Stimulated activated CD8-positive, alpha-beta memory T cell treated with anti-CD3 and anti-CD28 coated beads, Interleukin-2, amount 100 ng/mL, for 48 hours (primary cell): ENCODE data around the gene PRKAG2.

Experiments
- DNase-seq, 2 donors: peaks; one replicate each; pipeline ENCODE4 v3.0.0-alpha.2; 2020; ENCODE audit warnings: low read depth in 2 of 2

The PRKAG2 gene

DNA sequence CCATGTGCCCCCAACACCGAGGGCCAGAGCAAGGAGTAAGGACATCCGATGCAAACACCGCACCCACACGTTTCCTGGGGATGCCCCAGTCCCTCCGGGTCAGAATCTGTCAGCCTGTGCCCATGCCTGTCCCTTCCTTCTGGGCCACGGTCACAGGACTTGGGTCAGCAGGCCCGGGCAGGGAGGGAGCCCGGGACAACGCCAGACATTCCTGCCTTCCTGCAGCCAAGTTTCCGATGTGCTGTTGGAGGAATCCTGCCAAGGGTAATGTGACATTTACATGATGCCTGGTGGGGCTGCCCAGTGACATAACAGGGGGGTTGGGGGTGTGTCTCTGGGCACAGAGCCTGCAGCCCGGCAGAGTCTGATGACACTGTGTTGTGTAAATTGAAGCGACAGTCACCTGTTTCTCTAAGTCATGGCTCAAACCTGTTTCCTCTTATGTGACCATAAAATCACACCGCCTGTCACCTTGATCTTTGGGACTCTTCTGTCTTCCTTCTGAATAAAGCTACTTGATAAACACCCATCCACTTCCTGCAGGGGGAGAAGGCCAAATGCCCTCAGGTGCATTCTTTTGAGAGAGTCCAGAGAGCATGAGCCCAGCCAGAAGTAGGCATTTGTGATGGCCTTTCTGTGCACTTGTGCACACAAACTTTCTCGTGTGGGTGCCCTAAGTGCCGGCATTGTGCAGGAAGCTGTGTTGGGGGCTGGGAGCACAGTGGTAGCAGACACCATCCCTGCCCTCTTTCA is 181.9 kb downstream of the PRKAG2 start:
- DNase-seq: no peak

DNA sequence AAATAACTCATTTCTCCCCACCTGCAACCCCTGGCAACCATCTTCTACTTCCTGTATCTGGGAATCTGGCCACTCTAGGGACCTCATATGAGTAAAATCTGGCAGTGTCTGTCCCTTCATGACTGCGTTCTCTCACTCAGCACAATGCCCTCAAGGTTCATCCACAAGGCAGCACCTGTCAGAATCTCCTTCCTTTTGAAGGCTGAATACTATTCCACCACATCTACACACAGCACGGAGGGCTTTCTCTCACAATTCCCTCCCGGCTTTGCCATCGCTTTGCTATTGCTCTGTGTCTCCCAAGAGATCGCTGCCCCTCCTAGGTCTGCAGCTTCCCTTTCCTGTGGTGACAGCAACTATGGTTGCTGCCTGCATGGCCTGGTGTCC is 182.5 kb downstream of the PRKAG2 start:
- no peak for DNase-seq

DNA sequence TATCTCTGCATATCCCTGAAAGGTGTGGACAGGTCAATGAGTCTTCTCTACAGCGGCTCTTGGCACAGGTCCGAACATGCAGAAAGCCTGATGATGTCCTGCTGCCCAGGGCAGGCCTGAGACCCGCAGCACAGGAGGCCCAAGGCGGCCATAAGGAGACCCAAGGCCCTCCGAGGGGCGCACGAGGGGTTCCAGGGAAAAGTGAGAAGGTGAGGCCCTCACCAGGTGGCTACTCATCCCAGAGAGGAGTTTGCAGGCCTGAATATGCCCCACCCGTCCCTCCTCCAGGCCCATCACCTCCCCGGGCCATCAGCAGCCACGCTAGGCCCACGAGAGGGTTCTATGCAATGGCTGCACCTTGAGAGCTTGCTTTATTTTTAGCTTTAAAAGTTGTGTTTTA is 183.8 kb downstream of the PRKAG2 start:
- no peak for DNase-seq

DNA sequence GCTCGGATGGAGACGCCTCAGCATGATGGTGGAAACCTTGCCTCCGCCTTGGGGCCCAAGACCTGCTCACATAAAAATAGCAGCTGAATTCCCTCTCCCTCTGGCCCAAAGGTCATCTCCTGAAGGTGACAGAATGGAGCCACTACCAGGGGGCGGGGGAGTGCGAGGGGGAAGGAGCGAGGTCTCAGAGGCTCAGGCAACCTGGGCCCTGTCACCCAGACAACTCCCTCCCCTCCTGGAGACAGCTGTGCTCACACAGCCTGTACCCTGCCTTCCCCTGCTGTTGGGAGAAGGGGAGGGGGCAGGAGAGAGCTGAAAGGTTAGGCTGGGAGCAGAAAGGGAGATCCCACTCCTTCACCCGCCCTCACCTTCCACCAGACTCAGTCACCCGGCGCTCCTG is 184.2 kb downstream of the PRKAG2 start:
- no peak for DNase-seq

DNA sequence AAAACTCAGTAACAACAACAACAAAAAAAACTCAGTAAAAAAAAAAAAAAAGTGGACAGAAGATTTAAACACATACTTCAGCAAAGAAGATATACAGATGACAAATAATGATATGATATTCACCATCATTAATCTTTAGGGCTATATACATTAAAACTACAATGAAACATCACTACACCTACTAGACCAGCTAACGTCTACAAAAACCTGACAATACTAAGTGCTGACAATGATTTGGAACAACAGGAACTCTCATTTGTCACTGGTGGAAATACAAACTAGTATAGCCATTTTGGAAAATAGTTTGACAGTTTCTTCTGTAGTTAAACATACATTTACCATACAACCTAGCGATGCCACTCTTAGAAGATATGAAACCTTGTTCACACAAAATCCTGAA is 185.5 kb downstream of the PRKAG2 start:
- no peak for DNase-seq

DNA sequence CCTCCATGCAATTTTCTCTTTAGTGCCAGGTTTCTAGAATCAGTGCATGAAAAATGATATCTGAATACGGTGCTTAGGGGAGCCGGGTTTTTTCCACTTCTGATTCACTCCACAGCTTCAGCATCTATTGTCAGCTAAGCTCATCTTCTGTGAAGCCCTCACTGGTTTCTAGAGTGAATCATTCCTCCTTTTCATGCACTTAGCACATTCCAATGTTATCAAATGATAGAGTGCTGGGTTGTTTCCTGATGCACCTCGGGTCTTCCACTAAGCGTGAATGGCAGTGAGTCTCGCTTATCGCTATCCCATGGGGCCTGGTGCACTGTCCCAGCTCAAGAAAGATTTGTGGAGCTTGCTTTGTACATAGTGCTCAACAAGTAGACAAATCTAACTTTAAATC is 186.3 kb downstream of the PRKAG2 start:
- no peak for DNase-seq

DNA sequence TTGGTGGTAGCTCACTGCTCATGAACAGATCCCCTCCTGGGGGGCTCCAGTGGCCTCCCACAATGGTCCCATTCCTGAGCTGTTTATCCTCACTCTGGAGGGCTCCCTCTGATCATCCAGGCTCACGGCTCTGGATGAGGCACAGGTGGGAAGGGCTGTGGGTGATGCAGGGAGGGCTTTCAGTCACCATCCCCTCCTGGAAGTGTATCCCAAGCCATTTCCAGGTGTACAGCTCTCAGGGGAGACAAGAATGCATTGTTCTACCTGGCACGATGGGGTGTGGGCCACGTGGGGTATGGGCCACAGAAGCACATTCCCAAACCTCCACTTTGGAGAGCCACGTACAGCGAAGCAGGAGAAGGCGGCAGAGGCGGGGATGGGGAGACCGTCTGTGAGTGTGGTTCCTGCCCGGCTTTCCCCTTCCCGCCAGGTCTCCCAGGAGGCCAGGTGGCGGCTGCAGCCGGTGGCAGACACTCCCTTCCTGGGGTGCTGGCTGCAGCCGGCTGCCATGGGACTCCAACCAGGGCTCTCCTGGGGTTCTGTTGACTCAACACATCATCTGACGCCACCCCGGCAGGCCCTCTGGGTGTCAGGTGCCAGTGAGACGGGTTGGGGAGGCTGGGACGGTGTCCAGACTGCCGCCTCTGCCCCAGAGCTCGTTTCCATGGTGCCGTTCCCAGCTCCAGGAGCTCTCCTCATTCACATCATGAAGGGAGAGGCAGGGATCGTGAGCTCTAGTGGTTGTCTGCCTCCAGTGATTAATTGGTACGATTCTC is 187.5 kb downstream of the PRKAG2 start:
- no peak for DNase-seq

DNA sequence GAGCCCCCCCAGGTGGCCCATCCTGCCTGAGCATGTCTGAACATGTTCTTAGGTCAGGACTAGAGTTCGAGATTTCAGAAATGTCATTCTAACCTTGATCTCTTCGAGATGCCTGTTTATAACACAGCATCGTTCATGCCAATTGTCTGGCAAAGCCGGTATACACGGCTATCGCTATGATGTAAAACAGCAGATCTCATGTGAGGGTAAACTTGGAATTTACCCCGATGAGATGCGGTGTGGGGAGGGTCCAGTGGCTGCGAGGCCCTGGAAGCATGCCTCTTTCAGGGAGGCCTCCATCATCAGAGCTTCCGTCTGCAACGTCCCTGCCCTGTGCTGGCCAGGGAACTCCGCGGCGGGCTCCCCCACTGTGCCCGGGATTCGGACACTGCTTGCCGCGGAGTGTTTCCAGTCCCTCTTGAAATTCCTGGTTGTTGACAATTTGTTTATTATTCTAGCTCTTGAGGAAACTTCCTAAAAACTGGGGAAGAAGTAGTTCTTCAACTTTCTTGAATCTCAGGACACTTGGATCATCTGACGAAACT is 188.6 kb downstream of the PRKAG2 start:
- DNase-seq: no peak

DNA sequence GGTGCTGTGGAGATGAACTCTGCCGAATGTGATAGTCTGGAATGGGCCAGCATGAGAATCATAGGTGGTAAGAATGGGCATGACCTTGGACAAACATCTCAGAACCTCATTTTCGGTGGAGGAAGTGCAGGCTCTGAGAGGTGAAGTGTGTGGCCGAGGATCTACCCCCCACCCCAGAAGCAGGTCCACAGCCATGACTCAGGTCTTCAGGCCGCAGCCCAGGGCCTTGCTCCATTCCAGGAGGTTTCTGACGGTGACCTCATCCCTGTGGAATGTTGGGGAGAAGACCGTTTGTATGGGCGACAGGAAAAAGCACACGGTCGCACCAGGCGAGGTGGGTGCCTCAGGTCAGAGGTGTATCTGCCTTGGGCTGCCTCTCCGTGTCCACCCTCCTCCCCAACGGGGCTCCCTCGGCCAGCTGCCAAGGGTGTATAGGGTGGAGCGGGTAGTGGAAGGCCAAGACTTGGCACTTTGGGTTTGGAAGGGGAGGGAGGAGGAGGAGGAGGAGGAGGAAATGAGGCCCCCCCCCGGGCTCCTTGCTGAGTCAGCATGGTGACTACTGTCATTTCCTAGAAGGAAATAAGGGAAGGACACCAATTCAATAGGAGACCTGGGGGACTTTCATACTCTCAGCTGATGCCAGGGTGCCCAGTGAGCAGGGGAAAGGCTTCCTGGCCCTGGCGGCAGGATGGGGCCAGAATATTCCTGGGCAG is 189.2 kb downstream of the PRKAG2 start:
- DNase-seq: no peak

DNA sequence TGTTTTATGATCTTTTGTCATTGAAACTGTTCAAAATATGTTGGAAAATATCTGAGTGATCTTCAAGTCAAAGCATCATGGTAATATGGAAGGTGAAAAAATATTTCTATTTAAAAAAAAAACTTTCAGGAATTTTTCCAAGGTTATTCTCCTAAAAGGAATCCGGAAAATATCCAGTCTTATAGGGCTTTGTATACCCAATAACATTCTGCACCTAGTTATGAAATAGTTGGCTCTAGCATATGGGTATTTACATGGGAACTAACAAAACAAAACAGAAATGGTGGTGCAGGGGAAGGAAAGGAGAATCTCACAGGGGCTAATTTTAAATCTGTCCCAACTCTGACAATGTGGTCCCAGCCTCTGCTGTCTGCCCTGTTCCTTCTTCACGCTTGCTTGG is 190.1 kb downstream of the PRKAG2 start:
- no peak for DNase-seq

DNA sequence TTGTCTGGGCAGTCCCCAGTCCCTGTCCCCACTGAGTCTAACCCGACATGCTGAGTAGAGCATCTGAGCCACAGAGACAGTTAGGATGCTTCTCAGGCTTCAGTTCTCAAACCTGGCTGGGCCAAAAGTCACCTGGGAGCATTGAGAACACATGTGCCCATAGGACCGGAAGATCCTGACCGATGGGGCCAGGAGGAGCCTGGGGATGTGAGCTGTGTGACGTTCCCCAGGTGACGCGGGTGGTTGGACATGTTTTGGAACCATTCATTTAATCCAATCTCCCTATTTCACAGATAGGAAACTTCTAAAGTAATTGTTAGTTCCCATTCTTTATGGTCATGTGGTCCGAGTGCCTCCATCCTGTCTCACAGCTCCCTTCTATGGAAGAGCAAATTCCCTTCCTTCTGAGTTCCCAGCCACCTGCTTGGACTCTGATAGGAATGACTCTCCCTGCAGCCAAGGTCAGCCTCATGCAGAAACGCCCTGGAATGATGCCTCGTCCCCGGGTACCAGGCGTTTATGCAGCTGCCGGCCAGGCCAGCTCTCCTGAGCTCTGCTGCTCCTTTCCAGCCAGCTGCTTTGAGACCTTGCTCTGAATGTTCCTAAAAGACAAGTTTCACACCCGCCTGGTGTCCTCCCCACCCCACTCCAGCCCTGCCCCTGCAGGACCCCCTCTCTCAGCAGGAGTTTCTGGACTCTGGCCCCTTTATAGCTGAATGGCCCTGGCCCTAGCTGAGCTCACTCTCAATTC is 190.7 kb downstream of the PRKAG2 start:
- DNase-seq: no peak

DNA sequence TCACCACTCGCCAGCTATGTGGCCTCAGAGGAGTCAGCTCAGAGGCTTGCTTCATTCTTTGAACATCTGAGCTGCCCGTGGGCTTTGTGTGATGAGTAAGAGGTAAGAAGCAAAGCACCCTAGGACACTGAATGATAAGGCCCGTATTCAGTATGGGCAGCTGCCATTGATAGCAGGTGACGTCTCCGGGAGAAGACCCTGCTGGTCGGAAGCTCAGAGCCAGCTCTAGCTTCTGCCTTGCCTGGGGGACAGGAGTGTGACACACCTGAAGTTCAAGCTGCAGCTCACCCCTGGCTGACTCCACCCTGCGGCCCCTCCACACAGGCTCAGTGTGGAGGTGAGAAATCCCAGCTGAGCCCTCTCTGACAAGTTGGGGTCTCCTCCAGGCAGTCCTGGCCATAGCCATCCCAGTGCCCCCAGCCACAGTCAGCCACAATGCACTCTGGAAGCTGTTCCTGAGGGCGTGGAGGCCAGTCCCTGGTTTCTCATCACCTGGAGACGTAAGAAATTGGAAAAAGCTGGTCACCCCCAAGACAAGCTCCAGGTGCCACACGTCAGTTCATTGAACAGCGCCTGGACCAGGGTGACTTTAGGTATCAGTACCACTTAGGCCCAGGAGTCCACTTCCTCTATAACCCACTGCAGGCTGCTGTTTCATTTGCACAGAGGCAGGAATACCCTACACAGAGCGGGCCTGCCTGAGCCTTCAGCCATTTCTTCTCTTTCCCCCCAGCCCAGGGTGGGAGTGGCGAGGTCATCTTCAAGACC is 192.3 kb downstream of the PRKAG2 start:
- DNase-seq: no peak

DNA sequence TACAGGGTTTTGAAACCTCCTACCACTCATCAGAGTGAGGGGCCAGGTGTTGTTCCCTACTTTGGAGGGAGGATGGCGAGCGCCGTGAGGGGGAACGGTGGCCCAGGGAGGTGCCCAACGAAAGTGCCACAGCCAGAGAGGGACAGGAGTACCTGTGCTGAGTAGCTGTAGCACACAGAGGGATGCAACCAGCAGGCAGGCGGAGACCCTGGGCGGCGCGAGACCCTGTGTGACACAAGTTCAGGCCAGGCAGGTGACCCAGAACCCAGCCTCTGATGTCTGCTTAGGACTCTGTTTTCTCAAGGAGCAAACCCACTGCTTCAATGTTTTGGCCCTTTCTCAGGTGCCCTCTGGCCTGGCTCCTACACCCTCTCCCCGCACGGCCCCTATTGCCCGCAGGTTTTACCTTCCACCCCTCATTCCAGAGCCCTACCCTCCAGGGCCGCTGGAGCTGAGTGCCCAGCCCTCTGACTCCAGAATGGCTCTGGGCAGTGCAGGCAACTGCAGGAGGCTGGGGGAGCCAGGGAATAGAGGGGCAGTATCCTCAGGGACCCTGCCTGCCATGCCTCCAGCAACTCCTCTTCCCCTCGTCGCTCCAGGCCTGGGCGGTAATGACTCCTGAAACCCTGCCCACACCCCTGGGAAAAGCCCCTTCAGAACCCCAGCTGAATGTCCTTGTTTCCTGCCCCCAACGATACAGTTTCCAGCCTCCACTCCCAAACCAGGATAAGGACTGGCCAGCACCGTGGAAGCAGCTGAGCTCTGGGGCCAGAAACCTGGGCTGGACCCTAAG is 193.1 kb downstream of the PRKAG2 start:
- no peak for DNase-seq

DNA sequence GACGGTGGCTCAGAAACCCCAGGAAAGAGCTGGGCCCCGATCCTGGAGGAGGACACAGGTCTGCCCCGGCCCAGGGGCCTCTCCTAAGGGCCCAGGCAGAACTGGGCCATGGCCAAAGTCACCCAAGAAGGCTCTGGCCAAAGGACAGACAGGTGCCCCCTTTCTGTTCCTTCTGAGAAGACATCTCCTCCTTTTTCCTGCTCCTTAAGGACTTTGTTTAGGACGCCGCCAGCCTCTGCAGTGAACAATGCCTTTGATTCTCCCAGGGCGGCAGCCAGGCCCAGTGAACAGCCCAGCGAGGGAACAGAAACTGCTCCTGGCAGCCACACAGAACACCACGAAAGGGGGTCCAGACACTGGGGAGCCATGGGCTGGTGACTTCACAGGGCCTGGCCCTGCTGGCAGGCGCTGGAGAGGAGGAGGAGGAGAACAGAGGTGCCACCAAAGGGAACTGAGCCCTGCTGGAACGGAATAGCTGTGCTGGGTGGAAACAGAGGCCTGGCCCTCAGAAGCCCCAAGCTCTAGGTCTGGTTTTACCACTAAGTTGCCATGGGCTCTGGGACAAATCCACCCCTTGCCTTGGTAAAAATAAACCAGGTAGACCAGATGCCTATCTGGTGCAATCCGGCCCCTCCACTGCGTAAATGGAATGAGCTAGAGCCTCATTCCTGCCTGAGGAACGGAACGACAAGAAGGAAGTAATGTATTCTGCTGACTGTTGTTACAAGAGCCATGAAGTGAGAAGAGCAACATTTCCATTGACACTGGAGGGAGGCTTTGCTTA is 193.9 kb downstream of the PRKAG2 start:
- DNase-seq: no peak

DNA sequence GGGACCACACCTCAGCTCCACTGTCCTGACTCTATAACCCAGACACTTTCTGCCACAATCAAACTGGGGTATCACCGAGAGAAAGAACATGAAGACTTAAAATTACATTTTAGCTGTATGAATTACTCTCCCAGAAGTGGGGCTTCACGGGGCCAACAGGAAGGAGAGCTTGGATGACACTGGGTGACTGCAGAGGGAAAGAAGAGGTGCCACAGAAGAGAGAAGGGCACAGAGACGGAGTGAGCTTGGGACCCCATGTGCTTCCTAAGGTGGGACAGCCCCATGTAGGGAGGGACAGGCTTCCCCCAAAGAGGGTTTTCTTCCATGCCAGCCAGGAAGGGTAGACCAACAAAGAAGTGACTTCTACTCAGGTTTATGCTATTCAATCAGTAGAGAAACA is 195.2 kb downstream of the PRKAG2 start:
- DNase-seq: no peak

DNA sequence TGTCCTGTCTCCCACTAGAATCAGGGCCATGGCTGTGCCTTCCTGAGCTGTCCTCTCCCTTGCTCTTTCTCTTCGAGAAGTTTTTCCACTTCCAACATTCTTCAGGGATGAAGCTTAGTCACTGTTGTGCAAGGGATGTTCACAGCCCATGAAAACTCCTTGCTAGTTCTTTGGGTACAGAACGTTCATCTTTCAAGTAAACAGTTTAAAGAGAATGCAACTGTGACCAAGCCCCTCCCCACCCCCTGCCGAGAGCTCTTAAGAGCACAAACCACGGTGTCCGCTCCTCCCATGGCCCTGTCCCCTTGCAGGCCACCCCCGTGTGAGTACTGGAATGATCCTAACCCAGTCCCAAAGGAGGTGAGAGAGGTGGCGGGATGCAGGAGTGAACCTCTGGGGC is 196.1 kb downstream of the PRKAG2 start:
- no peak for DNase-seq

DNA sequence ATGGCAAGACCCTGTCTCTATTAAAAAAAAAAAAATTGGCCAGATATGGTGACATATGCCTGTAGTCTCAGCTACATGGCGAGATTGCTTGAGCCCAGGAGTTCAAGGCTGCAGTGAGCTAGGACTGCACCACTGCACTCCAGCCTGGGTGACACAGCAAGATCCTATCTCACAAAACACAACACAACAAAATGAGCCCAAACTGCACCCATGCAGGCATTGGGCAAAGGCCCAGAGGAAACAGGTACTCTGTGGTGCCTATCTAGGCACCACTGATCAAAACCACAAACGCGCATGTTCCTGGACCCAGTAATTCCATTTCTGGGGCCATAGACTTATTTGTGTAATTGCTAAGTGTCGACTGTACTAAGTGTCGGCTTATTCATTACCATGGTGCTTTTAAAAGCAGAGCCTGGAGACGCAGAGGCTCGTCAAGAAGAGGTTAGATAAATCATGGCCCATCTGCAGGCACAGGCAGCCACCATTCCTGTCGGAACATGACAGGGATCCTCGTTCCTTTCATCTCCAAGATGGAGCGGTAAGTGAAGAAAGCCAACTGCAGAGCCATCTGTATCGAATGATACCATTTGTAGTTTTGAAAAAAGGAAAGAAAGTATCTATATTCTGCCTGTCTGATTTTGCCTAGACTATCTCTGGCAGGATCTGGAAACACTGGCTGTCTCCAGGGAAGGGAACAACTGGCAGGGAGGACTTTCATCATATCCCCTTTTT is 196.9 kb downstream of the PRKAG2 start:
- DNase-seq: no peak

DNA sequence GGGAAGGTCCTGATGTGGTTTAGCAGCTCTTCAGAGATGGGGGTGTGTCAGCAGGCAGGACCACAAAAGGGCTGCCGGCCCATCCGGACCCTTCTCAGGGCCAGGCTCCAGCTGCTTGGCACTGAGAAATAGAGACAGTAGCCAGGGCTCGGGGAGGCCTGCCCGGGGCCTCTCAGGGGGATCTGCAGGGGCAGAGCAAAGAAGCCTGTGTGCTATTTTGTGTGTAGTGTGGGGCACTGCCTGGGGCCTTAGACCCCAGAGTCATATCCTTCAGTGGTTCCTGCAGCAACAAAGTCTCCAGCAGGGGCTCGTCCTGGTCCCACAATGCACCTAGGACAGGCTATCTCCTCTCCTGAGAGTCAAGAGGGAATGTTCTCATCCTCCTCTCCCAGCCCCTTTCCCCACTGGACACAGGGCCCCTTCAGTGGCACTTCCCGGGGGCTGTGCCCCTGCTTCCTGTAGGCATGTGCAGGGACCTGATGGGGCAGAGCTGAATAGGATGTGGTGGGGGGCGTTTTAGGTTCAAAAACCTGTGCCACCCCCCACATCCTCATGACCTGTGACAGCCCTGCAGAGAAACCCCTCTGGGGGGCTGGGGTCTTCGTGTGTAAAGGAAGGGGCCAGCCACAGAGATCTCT is 197.7 kb downstream of the PRKAG2 start:
- no peak for DNase-seq
